ENCODE measurements around the gene LTBP4.

Gene LTBP4

GRCh38 chr19:40668991-40669614, 67.9 kb downstream of the LTBP4 start:
- no peak for DNase-seq

- DNase-seq: no peak
These were observed 70.2 kb downstream of the LTBP4 start for GRCh38 chr19:40671404-40671803.

GRCh38 chr19:40672038-40672437, 70.9 kb downstream of the LTBP4 start:
- DNase-seq: no peak

DNA sequence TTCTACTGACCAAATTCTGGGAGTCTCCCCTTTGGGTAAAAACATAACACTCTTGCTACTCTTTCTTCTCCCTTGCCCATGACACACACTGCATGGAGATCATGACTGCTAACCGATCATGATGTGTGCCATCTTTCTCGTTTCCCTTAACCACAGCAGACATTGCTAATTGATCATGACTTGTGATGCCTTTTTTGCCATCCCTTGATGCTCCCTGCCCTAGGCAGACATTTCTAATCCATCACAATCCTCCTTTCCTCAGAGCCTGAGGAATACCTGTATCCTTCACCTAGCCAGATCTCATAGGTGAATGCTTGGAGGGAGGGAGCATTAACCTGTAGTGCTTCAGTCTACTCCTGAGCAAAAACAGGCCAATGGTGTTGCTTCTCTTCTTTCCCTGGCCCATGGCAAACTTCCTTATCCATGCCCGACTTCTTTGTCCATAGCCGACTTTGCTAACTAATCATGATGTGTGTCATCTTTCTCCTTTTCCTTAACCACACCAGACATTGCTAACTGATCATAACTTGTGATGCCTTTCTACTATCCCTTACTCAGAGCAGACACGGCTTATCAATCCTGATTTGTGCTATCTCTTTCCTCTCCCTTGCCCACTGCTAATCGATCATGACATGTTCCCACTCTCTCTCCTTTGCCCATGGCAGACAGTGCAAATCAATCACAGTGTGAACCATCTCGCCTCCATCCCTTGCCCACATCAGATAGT, 71.6 kb downstream of the LTBP4 start:
- DNase-seq: no peak

GRCh38 chr19:40673397-40673796, 72.2 kb downstream of the LTBP4 start:
- no peak for DNase-seq

GRCh38 chr19:40674291-40674690, 73.1 kb downstream of the LTBP4 start:
- no peak for DNase-seq

GRCh38 chr19:40677156-40677555, 76.0 kb downstream of the LTBP4 start:
- DNase-seq: no peak

Data from activated CD4-positive, CD25-positive, alpha-beta regulatory T cell (primary cell).